Cerebellar cortex (tissue), 1 donor: ENCODE measurements around the gene SMIM38.

ENCODE experiments used
- DNase-seq: peaks from one replicate; pipeline ENCODE4 v3.0.0-alpha.2; 2015; ENCODE audit warnings: low spot score

SMIM38 gene

GRCh38 chr11:69180726-69181125 lies 25.0 kb downstream of the SMIM38 start:
- DNase-seq, result no peak

- DNase-seq, result no peak
Measured at GRCh38 chr11:69183613-69184012, 27.9 kb downstream of the SMIM38 start.

- no peak for DNase-seq
Measured at GRCh38 chr11:69186316-69187260, 30.9 kb downstream of the SMIM38 start.

- no peak for DNase-seq
Measured at GRCh38 chr11:69187540-69188065, 31.9 kb downstream of the SMIM38 start.

- no peak for DNase-seq
Measured at GRCh38 chr11:69189059-69189458, 33.3 kb downstream of the SMIM38 start.

- no peak for DNase-seq
Measured at GRCh38 chr11:69190796-69191536, 35.2 kb downstream of the SMIM38 start.

GRCh38 chr11:69192301-69192721 lies 36.6 kb downstream of the SMIM38 start:
- DNase-seq, result no peak

GRCh38 chr11:69193151-69193550 lies 37.4 kb downstream of the SMIM38 start:
- DNase-seq, result no peak

- DNase-seq, result no peak
Measured at GRCh38 chr11:69193629-69194028, 37.9 kb downstream of the SMIM38 start.

- no peak for DNase-seq
Measured at GRCh38 chr11:69194396-69194795, 38.7 kb downstream of the SMIM38 start.

- no peak for DNase-seq
Measured at GRCh38 chr11:69194956-69195355, 39.2 kb downstream of the SMIM38 start.

- no peak for DNase-seq
Measured at GRCh38 chr11:69195824-69196782, 40.4 kb downstream of the SMIM38 start.

GRCh38 chr11:69196783-69197169 lies 41.0 kb downstream of the SMIM38 start:
- DNase-seq, result no peak

GRCh38 chr11:69198891-69199582 lies 43.3 kb downstream of the SMIM38 start:
- no peak for DNase-seq

- DNase-seq, result no peak
Measured at GRCh38 chr11:69199583-69200315, 44.0 kb downstream of the SMIM38 start.

- DNase-seq, result no peak
Measured at GRCh38 chr11:69200331-69201065, 44.8 kb downstream of the SMIM38 start.

- no peak for DNase-seq
Measured at GRCh38 chr11:69201066-69201365, 45.3 kb downstream of the SMIM38 start.

- no peak for DNase-seq
Measured at GRCh38 chr11:69201764-69202370, 46.1 kb downstream of the SMIM38 start.

GRCh38 chr11:69202511-69203221 lies 46.9 kb downstream of the SMIM38 start:
- no peak for DNase-seq
